ENCODE results near the gene ADAMTS10.
"Not testable (repeated sequence)": the region's sequence is repeated elsewhere in the genome, so short reads cannot be mapped to it uniquely, and the experiment has no call there.

Gene ADAMTS10

DNA sequence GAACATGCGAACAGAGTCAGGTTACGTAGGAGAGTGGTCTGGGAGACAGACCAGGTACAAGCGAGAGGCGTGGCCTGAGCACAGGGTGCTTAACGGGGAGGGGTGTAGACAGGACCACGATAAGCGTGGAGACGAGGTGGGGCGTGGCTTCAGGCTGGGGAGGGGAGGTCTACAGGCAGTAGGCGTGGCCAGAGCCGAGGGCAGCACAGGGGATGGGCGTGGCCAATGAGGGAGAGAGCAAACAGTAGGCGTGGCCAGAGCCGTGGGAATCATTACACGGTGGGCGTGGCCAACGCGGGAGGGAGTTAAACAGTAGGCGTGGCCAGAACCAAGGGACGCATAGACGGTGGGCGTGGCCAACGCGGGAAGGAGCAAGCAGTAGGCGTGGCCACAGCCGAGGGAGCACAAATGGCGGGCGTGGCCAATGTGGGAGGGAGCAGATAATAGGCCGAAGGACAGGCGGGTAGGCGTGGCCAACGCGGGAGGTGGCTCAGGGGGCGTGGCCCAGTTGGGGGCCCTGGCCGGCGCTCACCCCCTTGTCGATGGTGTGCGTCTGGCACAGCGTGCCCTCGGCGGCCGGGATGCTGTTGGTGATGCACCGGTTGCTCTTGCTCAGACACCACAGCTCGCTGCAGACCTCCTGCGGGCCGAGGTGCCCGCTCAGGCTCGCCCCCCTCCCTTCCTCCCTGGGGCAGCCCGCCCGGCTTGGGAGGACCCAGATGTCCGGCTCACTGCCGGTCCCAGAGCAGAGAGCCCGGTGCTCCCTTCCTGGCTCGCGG is 18.1 kb downstream of the ADAMTS10 start:
- peak; percentile 91 to 95 (median 94) for DNase-seq

GRCh38 chr19:8589177-8589714 is 21.3 kb downstream of the ADAMTS10 start:
- DNase-seq, result no peak

- peak in 2 of 4 experiments; percentile 27 to 49 for DNase-seq
Measured at GRCh38 chr19:8585894-8586750, 24.4 kb downstream of the ADAMTS10 start.

GRCh38 chr19:8584965-8585893 is 25.3 kb downstream of the ADAMTS10 start:
- no peak for DNase-seq

DNA sequence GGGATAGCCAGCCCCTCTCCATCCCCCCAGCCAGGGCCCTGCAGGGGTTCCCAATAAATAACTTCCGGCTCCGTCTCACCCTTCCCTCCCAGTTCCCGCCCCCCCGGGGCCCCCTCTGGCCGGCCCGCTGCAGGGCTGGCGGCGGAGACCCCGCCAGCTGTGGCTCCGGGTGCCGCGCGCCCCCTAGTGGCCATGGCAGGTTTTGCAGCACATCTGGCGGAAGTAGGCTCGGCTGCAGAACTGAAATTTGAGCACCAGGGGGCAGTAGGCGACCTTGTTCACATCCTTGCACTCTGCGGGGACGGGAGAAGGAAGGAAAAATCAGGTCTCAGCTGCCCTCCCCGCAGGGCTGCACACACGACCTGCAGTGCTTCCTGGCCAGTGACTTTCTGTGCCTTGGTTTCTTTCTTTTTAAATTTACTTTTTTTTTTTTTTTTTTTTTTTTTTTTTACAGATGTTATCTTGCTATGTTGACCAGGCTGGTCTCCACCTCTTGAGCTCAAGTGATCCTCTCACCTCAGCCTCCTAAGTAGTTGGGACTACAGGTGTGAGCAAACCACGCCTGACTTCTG is 29.7 kb downstream of the ADAMTS10 start:
- DNase-seq, result peak; percentile 67 to 84 (median 80)

- DNase-seq, result peak; percentile 69 to 77 (median 72)
Measured at GRCh38 chr19:8578642-8579265, 31.8 kb downstream of the ADAMTS10 start.

GRCh38 chr19:8577741-8578140 is 32.8 kb downstream of the ADAMTS10 start:
- no peak for DNase-seq

DNA sequence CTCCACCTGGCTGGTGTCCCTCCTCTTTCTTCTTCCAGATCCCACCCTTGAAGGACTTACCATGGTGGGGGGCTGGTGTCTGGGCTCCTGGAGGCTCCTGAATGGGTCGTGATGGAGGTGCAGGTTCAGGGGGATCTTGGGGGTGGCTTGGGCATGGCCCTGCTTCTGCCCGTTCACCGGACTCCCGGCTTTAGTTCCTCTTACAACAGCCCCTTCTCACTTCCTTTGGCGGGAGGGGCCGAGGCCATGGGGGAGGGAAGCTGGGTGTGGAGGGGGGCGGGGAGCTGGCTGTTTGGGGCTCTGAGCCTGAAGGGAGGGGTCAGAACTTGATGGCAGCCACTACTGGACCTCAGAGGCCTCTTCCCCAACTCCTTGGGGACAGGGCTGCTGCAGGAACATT is 33.3 kb downstream of the ADAMTS10 start, which contains the start of gene MYO1F:
TSS of gene MYO1F (minus strand) at position 196 of the 400 bp plus-strand sequence. CDS start at position 63, 133 bp downstream.
- DNase-seq, result no peak

GRCh38 chr19:8576273-8576993 is 34.1 kb downstream of the ADAMTS10 start:
- DNase-seq, result no peak

GRCh38 chr19:8575467-8575997 is 35.0 kb downstream of the ADAMTS10 start:
- DNase-seq, result peak in 2 of 4 experiments; percentile 16 to 26

DNA sequence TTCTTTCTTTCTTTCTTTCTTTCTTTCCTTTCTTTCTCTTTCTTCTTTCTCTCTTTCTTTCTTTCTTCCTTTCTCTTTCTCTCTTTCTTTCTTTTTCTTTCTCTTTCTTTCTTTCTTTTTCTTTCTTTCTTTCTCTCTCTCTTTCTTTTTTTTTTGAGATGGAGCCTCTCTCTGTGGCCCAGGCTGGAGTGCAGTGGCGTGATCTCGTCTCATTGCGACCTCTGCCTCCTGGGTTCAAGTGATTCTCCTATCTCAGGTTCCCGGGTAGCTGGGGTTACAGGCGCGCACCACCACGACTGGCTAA is 35.9 kb downstream of the ADAMTS10 start:
- not testable (repeated sequence) for DNase-seq

GRCh38 chr19:8573316-8573715 is 37.2 kb downstream of the ADAMTS10 start:
- no peak for DNase-seq

GRCh38 chr19:8571006-8571411 is 39.5 kb downstream of the ADAMTS10 start:
- peak in 2 of 4 experiments; percentile 42 to 57 for DNase-seq

- DNase-seq, result peak in 1 of 4 experiments; percentile 30
Measured at GRCh38 chr19:8569066-8569771, 41.3 kb downstream of the ADAMTS10 start.

DNA sequence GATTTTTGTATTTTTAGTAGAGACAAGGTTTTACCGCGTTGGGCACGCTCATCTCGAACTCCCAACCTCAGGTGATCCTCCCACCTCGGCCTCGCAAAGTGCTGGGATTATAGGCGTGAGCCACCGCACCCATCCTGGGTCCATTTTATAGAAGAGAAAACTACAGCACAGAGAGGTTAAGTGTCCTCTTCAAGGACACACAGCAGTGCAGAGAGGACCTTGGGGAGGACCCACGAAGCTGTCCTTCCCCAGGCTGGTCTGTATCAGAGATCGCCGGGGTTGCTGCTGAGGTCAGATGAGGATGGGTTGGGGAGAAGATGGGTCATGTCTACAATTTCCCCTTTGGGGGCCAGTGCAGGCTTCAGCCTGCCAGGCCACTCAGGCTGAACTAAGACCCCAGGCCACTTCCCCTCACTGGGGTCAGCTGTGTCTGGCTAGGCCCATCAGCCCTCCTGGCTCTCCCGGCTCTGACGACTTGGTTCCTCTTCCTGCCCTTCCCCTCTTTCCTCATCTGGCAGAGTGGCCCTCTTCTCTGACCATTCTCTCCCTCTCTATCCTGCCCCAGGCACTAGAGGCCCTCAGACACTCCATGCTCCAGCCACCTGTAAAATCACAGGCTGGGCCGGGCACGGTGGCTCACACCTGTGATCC is 42.9 kb downstream of the ADAMTS10 start:
- DNase-seq, result no peak

- no peak for DNase-seq
Measured at GRCh38 chr19:8566855-8567254, 43.7 kb downstream of the ADAMTS10 start.

- not testable (repeated sequence) for DNase-seq
Measured at GRCh38 chr19:8564866-8565265, 45.6 kb downstream of the ADAMTS10 start.

DNA sequence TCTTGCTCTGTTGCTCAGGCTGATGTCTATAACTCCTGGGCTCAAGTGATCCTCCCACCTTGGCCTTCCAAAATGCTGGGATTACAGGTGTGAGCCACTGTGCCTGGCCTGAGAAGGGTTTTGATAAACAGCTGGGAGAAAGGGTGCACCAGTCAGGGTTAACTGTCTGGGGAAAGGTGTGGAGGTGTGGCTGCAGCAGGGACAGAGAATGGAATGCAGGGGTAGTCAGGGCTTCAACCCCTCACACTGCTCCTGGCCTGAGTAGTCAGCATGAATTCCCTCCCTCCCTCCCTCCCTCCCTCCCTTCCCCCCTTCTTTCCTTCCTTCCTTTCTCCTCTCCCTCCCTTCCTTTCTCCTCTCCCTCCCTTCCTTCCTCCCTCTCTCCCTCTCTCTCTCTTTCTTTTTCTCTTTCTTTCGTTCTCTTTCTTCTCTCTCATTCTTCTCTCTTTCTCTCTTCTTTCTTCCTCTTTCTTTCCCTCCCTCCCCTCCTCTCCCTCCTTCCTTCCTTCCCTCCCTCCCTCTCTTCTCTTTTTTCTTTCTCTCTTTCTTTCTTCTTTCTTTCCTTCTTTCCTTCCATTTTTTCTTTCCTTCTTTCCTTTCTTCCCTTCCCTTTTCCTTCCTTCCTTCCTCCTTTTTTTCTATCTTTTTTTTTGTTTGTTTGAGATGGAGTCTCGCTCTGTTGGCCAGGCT is 49.3 kb downstream of the ADAMTS10 start:
- no peak for DNase-seq

GRCh38 chr19:8558325-8558724 is 52.2 kb downstream of the ADAMTS10 start:
- DNase-seq, result no peak

All from activated naive CD4-positive, alpha-beta T cell (primary cell).